AG09319 (cell line): ENCODE results near the gene TMEM116.
"Not testable (repeated sequence)": the region's sequence is repeated elsewhere in the genome, so short reads cannot be mapped to it uniquely, and the experiment has no call there.

Source experiments
- DNase-seq: peaks from one replicate; pipeline ENCODE4 v3.0.0-alpha.2; 2010; ENCODE audit warnings: low read depth; ENCODE audit errors: extremely low read depth
- CTCF ChIP-seq: IDR thresholded peaks from 2 replicates; pipeline ENCODE4 v1.5.1; 2011; ENCODE audit warnings: low read depth, mild to moderate bottlenecking, inconsistent platforms, low read length, moderate library complexity

TMEM116 gene

GRCh38 chr12:112012775-112013600 is at the start of gene TMEM116, which contains the start of gene ERP29:
Gene TMEM116 (minus strand): TSS chr12:112013165. CDS start chr12:112005270, 7,895 bp downstream.
Gene ERP29 (plus strand): TSS chr12:112013426. CDS start chr12:112013466, 40 bp downstream.
- DNase-seq, result peak; percentile 97
- peak; percentile 53 for TF ChIP-seq CTCF

- TF ChIP-seq CTCF, result no peak
- DNase-seq, result no peak
Observed at GRCh38 chr12:112061137-112061536, 48.2 kb upstream of the TMEM116 start.

DNA sequence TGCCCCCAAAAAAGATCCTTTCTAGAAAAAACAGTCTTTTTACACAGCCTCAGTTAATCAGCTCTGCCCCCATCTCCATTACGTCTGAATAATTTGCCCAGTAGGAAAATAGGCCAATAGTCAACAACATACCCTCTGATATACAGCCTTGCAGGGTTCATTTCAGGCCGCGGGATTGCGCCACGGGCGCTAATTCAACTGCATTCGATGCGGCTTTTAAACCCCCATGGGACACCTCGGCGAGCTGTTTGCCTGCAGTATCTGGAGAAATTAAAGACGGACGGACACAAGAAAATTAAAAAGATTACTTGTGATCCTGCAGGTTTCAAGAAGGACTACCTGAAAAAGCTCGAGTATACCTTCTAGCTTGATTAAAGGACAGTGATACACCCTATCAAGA is 36.4 kb upstream of the TMEM116 start:
- no peak for DNase-seq
- TF ChIP-seq CTCF, result no peak

DNA sequence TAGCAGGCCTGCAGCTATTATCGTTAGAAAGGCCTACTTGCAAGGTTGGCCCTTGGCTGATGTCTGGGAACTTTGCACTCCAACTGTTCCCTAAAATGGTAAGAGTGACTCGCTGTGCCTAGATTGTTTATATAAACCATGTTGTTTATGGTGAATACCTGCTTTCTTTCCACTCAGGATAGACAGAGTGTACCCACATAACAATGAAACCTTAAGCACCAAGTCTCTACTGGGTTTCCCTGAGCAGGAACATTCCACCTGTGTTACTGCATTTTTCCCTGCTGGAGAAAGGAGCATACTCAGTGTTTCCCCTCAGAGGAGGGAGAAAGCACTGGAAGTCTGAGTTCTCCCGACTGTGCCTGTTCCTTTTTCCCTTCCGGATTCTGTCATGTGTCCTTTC is 33.0 kb upstream of the TMEM116 start:
- DNase-seq, result no peak
- no peak for TF ChIP-seq CTCF

DNA sequence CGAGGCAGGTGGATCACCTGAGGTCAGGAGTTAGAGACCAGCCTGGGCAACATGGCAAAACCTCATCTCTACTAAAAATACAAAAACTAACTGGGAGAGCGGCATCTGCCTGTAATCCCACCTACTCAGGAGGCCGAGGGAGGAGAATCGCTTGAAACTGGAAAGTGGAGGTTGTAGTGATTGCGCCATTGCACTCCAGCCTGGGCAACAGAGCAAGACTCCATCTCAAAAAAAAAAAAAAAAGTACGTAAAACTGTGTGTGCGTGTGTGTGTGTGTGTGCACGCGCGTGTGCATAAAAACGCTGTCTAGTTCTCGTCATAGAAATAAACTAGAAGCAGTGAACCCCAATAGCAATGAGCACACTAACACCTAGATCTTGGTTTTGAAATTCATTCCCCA is 23.6 kb upstream of the TMEM116 start:
- not testable (repeated sequence) for DNase-seq

DNA sequence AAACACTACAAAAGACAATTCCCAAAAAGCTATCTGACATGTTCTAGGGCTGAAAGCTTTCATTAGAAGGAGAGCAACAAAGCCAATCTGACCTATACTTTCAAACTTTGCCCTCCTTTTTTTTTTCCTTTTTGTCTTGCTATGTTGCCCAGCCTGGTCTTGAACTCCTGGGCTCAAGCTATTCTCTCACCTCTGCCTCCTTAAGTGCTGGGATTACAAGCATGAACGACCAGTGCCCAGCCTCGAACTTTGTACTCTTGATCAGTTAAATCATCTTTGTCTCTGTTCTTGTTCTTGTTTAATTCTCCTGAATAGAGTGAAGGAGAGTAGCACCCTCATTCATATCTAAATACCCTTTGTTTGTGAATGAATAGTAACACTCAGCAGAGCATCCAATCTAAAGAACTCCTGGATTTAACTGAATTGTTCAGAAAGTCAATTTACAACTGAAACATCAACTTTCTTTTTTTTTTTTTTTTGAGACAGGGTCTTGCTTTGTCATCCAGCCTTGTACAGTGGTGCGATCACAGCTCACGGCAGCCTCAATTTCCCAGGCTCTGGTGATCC is 22.3 kb upstream of the TMEM116 start:
- DNase-seq, result no peak
- TF ChIP-seq CTCF, result no peak

- TF ChIP-seq CTCF, result no peak
- DNase-seq, result no peak
Observed at GRCh38 chr12:112032292-112032691, 19.3 kb upstream of the TMEM116 start.
